HG03354 (cell line): ENCODE measurements around the gene ZNF543.

Experiments
- ATAC-seq: cut with Tn5 transposase; IDR thresholded peaks from one replicate; pipeline ENCODE4 v1.9.1; 2021; ENCODE audit warnings: mild to moderate bottlenecking; ENCODE audit not compliant: unreplicated experiment, poor library complexity, severe bottlenecking

ZNF543 gene

DNA sequence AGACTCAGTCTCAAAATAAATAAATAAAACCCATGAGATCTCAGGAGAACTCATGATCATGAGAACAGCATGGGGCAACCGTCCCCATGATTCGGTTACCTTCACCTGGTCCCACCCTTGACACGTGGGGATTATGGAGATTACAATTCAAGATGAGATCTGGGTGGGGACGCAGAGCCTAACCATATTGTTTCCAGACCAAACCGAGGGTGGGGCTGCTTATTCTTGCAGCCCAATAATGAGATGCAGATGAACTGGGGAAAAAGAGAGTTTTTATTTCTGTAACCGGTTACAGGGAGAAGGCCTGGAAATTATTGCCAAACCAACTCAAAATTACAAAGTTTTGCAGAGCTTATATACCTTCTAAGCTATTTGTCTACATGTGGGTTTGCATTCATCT, 55.9 kb downstream of the ZNF543 start:
- ATAC-seq = no peak

DNA sequence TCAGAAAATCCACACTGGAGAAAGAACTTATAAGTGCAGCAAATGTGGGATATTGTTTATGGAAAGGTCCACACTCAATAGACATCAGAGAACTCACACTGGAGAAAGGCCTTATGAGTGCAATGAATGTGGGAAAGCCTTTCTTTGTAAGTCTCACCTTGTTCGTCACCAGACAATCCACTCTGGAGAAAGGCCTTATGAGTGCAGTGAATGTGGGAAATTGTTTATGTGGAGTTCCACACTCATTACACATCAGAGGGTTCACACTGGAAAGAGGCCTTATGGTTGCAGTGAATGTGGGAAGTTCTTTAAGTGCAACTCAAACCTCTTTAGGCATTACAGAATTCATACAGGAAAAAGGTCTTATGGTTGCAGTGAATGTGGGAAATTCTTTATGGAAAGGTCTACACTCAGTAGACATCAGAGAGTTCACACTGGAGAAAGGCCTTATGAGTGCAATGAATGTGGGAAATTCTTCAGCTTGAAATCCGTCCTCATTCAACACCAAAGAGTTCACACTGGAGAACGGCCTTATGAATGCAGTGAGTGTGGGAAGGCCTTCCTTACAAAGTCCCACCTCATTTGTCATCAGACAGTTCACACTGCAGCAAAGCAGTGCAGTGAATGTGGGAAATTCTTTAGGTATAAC, 57.4 kb downstream of the ZNF543 start:
- ATAC-seq = no peak
